Right renal pelvis (tissue), 4 donors: ENCODE results near the gene NBPF3. TPM values are rescaled to one million over a fixed set of nuclear protein-coding genes. Genes with fewer than 3 reads are reported as not detected.
"Not testable (repeated sequence)": the region's sequence is repeated elsewhere in the genome, so short reads cannot be mapped to it uniquely, and the experiment has no call there.

Experiments
- DNase-seq, 4 donors: peaks; one replicate each; pipeline ENCODE4 v3.0.0-alpha.2; 2013; ENCODE audit warnings: low read depth in 4 of 4, low spot score in 3 of 4, missing footprints in 1 of 4
- polyA plus RNA-seq, 4 donors: library from polyadenylated mRNA; unstranded; fragments of 120-200 nt; gene quantifications; one replicate each; pipeline ENCODE4 v1.2.1, GENCODE V29; 2013; ENCODE audit not compliant: insufficient read length in 4 of 4

The NBPF3 gene
- polyA plus RNA-seq, 4 donors: 12.8 to 24.3 (median 16.8) TPM

DNA sequence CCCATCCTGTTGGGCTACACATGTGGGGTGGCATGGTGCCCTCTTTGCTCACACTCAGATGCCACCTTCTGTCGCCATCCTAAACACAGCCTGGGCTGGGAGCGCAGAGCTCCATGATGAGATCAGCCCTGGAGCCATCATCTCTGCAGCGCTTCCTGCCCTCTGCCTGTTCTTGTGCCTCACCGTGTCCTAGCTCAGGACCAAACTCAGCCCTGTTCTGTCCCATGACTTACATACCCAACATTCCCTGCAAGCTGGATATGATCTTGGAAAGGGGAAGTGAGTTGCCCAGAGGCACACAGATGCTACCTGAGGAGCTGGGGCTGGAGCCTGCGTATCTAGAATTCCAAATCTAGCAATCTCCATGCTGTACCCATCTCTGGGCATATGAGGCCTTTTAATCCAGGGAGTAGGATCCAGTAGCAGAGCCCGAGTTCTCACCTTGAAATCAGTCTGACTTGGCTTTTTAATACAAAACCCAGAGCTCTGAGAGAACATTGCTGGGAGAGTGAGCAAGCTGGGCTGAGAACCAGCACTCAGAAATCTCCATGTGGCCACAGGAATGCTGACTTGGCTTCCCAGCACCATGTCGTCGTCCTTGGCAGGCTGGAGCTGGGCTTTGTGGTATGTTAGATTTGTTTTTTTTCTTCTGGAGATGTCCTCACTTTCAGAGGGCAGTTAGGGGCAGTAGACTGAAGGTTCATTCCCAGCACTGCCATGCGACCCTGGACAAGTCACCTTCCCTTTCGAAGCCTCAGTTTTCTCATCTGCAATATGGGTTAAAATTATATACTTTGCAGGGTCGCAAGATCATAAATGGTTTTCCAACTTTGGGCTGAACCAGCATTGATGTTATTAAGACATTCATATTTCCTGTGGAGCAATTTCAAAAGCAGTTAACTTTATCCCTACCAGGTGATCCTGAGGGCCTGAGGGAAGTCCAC is 71.9 kb downstream of the NBPF3 start:
- DNase-seq: no peak

DNA sequence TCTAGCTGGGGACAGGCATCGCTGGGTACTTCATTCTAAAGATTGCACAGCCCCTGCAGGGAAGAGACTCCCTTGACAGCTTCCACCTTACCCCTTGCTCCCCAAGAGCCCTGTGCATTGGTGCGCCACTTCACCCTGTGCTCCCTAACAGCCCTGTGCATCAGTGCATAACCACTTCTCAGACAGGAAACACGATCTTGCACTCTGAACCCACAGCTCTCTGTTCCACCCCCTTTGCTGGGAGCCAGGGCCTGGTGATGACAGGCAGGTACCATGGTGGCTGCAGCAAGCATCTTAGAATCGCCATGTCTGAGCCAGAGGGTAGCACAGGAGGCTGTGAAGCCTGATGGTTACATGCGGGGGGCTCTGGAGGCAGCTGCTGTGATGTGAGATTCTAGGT is 74.3 kb downstream of the NBPF3 start:
- DNase-seq: no peak

DNA sequence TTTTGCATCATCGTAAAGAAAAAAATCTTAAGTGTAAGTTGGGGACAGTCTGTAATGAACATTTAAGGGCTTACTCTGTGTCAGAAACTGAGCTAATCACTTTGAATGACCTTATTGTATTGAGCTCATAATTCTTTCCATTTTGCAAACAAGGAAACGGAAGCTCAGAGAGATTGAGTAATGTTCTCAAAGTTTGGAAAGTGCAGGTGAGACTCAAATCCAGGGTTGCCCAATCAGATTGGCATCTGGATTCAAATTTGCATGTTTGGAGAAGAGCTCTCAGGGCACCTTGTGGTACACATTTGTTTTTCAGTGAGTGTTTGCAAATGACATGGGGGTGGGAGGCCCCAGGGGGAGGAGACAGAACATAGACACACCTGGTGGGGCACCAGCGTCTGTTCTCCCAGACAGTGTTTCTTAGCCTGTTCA is 77.2 kb downstream of the NBPF3 start:
- no peak for DNase-seq

DNA sequence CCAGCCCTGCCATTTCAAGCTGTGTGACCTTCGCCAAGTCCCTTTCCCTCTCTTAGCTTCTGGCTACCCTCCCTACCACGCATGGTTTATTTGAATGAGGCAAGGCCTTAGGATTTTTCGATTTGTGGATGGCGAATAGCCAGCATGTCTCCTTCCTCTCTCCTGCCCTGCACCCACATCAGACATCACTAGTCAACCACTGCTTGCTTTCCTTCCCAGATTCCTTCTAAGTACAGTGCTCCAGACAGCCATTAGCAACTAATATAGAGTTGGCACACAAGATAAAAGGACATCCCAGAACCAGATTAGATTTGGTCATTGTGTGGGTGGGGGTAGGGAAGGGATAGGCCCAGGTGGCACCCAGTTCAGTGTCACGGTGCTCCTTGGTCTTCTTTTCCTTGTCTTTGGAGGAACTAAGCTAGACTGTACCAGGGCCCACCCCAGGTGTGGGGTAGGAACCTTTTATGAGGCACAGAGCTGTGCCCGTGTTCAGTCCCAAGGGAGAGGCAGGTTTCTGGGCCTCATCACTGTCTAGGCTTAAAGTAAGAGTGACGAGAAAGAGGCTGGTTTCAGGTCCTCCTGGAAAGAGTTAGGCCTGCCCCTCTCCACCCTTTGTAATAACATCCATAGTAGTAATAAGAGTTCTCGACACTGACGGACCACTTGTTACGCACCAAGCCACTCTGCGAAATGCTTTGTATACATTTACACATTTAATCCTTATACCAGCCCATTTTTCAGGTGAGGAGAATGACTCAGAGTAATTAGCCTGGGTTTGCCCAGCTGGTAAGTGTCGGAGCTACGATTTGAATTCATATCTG is 77.9 kb downstream of the NBPF3 start:
- no peak for DNase-seq

DNA sequence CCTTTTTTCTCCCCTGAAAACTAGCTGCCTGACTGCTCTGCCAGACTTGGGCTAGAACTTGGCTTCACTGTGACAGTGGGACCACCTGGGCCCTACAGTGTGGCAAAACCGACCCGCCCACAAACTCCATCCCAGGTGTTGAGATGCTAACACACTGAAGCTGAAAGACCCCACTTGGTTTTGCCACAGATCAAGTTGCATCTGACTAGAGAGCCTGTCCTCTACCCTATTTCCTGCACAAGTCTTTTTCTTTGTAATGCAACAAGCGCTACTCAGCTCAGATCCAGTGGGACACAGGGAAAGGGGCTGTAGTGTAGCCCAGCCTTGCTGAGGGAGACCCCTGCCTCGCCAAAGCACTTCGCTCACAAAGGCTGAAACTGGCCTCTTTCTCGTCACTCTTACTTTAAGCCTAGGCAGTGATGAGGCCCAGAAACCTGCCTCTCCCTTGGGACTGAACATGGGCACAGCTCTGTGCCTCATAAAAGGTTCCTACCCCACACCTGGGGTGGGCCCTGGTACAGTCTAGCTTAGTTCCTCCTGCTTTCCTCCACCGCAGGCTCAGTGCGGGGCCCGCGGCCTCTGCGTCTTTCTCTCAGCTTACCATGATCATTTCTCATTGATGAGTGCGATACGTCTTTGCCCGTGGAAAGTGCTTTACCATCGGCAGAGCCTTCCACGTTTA is 79.0 kb downstream of the NBPF3 start:
- DNase-seq: no peak

DNA sequence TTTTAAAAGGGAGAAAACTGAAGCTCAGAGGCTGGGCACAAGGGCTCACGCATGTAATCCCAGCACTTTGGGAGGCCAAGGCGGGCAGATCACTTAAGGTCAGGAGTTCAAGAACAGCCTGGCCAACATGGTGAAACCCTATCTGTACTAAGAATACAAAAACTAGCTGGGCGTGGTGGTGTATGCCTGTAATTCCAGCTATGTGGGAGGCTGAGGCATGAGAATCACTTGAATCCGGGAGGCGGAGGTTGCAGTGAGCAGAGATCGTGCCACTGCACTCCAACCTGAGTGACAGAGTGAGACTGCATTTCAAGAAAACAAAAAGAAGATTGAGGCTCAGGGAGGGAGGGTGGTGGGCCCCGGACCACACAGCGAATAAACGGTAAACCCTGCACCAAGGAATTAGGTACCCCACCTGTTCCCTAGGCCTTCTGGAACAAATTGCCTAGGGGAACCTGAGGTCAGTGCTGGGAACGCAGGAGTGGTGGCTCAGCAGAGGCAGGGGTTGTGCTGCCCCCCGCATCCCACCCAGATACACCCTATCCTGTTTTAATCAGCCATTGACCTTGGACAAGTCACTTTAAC is 79.6 kb downstream of the NBPF3 start:
- DNase-seq: not testable (repeated sequence)

DNA sequence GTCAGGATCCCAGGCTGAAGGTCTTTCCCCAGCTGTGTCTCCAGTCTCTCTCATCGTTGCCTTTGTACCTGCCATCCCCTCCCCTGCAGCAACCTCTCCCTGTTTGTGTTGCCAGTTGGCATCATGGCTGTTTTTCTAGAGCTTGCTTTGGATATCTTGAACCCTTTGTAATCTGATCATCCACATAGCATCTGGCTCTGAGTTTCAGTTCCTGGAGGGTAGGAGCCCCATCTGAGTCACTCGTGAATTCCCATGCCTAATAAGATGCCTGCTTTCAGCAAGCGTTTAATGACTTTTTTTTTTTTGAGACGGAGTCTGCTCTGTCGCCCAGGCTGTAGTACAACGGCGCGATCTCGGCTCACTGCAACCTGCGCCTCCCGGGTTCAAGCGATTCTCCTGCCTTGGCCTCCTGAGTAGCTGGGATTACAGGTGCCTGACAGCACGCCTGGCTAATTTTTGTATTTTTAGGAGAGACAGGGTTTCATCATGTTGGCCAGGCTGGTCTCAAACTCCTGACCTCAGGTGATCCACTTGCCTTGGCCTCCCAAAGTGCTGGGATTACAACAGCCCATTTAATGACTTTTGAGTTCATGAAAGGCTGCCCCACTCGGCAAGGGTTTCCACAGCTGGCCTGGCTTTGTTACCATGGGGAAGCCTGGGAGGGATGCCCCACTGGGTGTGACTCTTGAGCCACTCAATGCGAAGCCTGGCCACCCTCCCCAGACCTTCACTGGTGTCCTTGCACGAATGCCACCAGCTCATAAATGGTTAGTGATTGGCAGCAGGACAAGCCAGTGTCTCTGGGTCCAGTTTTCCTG is 81.2 kb downstream of the NBPF3 start:
- no peak for DNase-seq

DNA sequence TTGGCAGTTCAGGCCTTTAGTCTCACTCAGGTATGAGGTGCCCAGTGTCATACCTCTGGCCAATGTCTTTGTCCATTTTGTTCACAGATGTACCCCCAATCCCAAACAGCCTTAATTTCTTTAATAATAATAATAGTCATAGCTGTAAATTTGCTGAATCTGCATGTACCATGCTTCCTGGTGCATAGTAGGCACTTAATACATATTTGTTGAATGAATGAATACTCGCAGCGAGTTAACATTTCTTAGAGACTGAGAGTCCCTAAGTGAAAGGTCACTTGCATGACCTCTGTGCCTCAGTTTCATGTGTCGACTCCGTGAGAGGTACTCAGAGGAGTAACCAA is 81.8 kb downstream of the NBPF3 start:
- DNase-seq: no peak

DNA sequence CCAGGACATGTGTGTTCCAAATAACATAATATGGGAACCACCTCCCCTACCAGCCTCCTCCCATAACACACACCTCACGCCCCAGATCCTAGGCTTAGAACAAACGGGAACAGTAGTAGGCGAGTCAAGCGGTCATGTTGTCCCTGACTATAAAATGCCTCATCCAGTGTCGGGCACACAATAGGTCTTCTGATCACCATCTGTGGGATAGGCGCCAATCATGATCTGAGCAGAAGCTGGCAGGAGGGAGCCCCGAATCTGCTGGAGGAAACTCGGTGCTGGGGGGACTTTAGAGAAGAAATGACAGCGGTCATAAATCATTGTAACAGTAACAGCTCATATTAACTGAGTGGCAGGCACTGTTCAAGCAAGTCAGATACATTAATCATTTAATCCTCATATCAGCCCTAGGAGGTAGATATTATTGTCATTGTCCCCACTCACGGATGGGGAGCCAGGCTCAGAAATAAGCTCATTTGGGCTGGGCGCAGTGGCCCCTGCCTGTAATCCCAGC is 82.6 kb downstream of the NBPF3 start:
- DNase-seq: no peak

DNA sequence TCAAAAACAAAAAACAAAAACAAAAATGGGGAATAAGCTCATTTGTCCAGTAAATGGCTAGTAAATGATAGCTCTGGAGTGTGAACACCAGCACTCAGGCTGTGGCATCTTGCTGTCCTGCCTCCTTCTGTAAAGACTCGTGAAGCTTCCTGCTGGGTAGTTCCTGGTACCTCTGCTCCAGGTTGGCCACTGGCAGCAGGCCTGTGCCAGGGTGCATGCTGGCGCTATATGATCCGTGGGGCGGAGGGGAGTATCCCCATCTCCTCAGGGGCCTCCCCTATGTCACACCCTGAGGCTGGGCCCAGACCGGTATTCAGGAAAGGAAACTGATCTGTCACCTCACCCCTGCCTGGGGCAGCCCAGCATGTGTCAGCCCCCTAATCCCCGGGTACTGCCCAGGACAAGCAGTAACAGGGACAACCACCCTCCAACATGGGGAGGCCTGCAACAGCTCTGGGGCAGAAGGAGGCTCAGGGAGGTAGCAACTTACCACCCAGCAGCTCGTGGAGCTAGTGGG is 83.4 kb downstream of the NBPF3 start:
- DNase-seq: no peak

DNA sequence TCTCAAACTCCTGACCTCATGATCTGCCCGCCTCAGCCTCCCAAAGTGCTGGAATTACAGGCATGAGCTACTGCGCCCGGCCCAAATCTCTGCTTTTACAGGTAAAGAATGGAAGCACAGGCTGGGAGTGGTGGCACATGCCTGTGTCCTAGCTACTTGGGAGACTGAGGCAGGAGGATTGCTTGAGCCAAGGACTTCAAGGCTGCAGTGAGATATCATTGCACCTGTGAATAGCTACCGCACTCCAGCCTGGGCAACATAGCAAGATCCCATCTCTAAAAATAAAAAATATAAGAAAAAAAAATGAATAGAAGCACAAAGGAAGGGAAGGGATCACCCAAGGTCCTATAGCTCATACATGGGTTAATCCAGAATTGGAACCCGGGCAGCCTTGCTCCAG is 84.3 kb downstream of the NBPF3 start:
- DNase-seq: no peak

DNA sequence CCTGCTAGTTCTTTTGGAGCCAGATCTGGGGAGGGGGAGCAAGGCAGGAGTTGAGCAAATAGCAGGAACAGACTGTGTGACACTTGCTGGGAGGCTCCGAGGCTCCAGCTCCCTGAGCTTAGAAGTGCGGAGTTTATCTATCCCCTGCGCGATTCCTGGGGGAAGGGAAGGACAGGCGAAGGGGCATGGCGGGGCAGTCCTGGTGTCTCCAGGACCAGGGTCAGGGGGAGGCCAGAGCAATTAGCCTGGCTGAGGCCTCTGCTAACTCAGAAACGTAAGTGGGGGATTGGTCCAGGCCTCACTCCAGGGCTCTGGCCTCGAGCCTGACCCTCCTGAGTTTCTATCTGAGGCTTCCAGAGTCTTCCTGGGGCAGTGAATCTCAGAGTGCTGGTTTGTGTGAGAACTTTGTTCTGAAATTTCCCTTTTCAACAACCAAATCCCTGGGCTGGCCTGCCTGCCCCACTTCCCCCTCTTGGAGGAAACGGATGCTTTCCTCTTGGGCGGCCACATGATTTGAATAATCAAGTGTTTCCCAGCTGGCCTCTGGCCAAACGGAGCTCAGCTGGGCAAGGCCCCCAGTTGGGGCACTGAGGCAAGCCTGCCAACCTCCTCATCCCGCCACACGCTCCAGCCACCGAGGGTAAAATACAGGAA is 84.9 kb downstream of the NBPF3 start:
- DNase-seq: no peak

DNA sequence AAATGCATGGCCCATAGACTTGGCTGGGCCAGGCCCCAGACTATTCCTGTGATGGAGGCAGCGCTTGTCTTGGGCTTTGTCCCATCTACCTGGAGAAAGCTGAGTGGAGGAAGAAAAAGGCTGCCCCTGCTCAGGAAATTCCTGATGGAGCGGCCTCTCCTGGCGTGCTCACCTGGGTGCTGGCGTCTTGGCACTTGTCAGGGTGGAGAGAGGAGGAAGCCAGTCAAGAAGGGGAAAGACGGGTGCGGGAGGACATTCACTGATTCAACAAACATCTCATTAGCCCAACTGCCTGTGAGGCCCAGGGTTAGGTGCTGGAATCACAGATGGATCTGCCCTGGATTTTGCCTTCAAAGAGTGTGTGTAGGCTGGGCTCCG is 85.4 kb downstream of the NBPF3 start:
- no peak for DNase-seq

DNA sequence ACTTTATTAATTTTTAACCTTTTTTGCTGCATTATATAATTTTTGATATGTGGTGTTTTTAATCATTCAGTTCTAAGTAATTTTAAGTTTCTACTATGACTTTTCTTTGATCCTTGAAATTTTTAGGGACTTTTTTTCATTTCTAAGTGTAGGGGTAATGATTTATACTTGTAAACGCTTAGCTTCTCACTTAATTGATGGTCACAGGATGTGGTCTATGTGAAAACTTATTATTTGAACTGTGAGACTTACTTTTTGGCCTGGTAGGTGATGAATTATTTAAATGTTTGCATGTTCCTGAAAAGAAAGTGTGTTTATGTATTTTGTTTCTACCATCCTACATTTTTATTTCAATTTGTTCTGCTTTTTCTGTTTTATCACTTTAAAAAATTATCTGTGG is 86.5 kb downstream of the NBPF3 start:
- DNase-seq: no peak

DNA sequence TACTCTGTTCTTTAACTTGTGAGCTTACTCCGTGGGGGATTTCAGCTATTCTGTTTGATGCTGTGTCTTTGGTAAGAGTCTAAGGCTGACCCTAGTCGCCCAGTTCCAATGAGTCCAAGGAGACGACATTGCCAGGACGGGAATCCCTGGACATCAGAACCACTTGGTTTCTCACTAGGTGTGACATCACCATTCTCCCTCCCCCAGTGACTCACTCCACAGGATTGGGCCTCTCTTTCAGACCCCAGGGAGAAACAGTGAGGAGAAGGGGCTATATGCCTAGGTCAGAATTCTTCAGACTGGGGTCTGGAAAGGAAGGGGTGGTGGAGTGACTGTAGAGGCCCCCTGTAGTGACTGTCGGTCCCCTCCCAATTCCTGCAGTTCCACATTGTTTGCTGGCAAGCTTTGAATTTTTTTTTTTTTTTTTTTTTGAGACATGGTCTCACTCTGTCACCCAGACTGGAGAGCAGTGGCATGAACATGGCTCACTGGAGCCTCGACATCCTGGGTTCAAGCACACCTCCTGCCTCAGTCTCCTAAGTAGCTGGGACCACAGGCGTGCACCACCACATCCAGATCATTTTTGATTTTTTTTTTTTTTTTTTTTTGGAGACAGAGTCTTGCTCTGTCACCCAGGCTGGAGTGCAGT is 90.6 kb downstream of the NBPF3 start:
- DNase-seq: no peak

DNA sequence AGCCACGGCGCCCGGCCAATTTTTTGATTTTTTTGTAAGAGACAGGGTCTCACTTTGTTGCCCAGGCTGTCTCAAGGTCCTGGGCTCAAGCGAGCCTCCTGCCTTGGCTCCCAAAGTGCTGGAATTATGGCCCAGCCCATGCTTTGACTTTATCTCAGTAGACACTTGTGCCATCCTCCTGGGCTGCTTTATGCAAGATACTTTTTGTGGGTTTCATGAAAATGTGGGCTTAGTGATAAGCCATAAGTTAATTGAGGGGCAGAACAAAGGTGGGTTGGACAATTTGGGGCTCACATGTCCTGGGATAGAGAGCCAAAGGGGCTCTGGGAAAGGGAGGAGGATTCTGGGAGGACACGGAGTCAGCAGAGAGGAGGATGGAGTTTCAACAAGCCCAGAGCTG is 91.3 kb downstream of the NBPF3 start:
- DNase-seq: no peak

DNA sequence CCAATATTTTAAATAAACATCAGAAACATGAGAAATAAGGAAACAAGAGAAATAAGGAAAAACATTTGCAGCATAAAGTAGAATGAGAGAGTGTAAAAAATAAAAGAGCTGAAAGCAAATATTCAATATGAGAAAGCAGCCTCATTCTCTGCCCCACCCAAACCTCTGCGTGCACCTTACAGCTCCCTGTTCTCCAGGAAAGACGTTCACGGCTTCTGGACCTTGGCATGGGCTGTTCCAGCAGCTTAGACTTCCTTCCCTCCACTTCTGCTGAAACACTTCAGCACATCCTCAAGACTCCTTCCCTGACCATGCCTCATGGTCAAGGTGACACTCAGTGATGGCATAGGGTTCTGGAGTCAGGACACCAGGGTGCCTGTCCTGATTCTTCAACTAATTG is 92.6 kb downstream of the NBPF3 start:
- no peak for DNase-seq

DNA sequence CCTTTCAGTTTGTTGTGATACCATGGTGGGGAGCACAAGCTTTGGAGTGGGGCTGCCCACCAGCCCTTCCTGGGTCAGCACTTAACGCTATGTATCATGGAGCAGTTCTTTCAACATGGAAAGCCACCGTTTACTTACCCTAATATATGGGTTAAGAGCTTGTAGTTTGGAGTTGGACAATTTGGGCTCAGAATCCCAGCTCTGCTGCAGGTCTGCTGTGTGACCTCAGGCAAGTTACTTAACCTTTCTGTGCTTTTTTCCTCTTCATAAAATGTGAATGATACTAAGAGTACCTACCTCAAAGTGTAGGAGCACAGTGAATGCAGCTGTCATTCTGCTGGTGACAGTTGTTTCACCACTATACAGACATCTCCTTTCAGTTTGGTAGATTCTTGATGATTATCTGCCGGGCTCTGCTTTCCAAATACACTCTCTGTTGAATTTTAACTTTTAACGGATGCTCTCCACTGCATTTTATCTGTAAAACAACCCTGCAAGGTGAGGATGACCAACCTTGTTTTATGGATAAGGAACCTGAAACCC is 93.1 kb downstream of the NBPF3 start:
- no peak for DNase-seq
